Epithelial cell of prostate (primary cell): Measurements from ENCODE around the gene KRT4.

Source experiments
- DNase-seq: peaks from one replicate; pipeline ENCODE4 v3.0.0-alpha.2; 2011; ENCODE audit warnings: low read depth, low spot score
- H3K27ac ChIP-seq: fragments of 450-650 bp; 2 replicates; pipeline ENCODE4 v1.5.1; 2017; ENCODE audit warnings: mild to moderate bottlenecking

The KRT4 gene

DNA sequence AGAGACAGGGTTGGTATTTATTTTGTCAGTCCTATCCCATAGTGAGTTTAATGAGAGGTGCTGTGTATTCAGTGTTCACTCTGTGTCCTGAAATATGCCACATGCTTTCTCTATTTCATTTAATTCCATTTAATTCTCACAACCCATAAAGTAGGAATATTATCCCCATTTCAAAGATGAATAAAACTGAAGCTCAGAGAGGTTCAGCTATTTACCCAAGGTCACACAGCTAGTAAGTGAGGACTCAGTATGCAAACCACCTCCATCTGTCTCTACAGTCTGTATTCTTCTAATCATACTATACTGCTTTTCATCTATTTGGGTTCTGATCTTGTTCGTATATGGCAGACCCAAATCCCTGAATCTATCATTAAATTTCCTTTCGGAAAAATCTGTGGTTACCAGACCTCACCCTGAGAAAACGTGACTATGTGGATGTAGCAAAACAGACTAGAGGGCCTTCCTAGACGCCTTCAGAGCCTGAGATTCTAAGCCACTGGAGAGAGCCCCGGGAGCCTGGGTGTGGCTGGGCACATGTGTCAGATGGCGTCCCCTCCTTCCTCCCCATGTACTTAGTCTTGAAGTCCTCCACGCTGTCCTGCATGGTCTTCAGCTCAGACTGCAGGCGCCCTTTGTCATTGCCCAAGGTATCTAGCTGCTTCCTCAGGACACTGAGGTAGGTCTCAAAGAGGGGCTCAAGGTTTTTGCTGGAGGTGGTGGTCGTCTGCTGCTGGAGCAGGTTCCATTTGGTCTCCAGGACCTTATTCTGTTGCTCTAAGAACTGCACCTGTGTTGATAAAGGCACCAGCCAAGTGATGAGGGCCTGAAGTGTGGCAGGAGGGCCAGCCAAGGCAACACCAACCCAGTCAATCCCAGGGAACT lies 2.5 kb downstream of the KRT4 start:
- no peak for DNase-seq
- no peak overlapping the region for H3K27ac ChIP-seq

DNA sequence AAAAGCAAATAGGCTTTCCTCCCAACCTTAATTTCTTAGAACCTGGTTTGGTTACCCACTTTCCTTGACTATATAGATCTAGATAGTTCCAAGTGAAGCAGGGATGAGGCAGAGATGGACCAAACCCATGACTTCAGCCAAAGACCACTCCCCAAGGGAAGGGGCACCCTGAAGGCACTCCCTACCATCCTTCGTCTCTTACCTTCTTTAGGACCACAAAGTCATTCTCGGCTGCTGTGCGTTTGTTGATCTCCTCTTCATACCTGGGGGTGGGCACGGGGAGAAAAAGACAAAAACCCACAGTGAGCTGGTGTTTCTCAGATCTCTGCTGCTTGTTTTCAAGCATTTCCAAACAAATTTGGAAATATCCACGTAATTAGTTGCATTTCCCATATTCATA lies 3.4 kb downstream of the KRT4 start:
- no peak for DNase-seq
- H3K27ac ChIP-seq = no peak overlapping the region

DNA sequence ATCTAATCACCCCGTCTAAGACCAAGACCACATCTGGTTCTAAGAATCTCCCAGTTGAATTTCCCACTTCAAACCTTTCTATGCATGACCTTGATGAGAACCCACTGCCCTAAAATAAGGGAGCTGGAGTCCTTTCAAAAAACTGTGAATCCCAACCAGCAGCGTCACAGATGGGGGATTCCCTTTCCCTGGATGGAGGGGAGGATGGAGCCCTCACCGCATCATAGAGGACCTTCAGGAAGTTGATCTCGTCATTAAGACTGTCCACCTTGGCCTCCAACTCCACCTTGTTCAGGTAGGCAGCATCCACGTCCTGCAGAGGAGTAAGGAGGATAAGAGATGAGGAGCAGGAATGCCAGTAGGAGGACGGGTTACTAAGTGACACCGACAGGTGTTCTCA lies 4.8 kb downstream of the KRT4 start:
- H3K27ac ChIP-seq = no peak overlapping the region
- DNase-seq = no peak

DNA sequence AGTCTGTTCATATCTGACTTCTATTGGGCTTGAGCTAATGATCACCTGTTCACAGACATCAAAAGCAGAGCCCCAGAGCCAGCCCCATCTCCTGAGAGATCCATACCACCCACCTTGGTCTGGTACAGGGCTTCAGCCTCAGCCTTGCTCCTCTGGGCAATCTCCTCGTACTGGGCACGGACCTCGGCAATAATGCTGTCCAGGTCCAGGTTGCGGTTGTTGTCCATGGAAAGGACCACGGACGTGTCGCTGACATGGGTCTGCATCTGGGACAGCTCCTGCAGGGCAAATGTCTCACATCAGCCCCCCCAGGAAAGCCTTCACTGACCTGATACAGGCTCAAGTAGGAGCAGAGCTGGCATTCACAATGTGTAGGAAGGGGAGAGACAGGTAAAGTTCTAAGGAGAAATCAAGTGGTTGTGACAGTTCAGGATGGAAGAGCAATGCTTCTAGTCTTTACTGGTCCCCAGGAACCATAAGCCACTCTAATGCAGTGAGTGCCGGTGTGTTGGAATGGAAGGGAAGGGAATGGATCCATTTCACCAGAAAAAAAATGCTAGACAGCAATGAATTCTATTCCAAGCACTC lies 5.2 kb downstream of the KRT4 start:
- no peak overlapping the region for H3K27ac ChIP-seq
- no peak for DNase-seq

DNA sequence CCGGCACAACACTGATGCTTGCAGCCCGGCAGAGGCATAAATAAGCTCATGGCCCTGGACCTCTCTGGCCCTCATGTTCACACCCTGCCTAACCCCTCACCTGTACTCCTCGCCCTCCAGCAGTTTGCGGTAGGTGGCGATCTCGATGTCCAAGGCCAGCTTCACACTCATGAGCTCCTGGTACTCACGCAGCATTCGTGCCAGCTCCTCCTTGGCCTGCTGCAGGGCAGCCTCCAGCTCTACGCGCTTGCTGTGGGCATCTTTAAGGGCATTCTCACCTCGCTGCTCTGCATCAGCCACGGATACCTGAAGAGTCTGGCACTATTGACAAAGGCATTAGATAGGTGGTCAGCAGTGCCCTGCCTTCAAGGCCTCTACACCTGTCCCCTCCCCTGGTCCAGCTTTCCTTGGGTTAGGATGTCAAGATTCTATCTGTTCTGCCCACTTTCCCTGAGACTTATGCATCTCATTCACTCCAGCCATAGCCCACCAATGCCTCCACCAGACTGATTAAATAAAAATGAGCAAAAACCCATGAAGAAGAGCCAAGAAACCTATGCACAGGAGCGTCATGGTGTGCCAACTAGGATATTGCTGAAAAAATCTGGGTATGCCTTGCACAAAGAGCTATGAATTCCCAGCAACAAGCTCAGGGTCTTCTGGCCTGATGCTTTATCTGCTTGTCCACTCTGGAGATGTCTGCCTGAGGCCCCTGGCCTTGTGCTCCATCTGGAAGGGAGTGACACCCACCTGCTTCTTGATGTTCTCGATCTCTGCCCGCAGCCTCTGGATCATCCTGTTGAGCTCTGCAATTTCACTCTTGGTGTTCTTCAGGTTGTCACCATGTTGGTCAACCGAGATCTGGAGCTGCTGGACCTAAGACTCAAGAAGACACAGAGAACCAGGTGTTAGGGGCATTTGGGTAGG lies 6.1 kb downstream of the KRT4 start:
- DNase-seq = no peak
- no peak overlapping the region for H3K27ac ChIP-seq

DNA sequence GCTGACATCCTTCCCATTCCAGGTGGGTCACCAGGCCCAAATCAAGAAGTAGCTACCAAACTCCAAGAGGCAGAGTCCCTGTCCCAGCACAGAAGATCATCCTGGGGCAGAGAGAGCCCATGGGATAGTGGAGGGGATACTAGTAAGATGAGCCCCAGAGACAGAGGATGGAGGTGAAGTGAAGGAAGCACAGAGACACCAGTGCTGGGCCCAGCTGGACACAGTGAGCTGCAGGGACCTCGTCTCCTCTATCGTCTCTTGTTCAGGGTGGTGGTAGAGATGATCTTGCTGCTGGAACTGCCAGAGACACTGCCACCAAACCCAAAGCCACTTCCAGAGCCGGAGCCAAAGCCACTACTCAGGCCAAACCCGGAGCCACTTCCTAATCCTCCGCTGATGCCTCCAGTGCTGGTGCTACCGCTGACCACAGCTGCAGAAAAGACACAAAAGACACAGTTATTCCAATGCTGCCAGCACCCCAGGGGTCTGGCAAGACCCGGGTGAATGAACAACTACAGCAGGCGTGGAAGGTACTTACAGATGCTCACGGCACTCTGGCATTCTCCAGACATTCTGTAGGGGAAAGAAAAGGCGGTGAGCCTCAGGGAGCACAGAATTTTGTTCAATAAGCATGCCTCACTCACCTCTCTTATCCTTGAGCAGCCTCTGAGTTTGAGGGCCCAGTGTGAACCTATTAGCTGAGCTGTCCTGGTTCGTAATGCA lies 6.9 kb downstream of the KRT4 start:
- no peak for DNase-seq
- H3K27ac ChIP-seq = no peak overlapping the region

DNA sequence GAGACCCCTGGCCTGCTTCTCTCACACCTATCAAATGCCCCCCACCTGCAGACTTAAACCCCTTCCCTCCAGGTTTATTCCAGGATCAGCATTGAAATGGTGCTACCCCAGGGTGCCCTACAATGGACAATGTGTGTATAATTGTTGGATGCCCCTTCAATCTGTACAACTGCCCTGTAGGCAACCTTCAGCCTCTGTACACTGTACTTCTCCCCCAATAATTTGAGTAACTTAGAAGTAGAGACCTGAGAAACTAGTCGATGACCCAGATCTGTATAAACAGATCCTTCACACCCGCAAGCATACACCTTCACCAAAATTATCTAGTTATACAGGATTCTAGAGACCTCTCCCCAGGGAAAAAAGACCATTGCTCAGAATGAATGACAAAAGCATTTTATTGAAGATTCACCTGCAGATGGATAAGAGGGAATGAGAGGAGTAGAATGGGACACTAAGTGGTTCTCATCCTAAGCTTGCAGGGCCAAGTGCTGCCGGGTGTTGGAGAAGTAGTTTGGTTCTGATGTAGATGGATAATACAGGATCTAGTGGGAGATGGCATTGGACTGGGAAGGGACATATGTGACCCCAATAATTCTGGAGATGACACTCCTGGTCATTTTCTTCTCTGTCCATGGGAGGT lies 7.6 kb downstream of the KRT4 start:
- no peak for DNase-seq
- no peak overlapping the region for H3K27ac ChIP-seq

DNA sequence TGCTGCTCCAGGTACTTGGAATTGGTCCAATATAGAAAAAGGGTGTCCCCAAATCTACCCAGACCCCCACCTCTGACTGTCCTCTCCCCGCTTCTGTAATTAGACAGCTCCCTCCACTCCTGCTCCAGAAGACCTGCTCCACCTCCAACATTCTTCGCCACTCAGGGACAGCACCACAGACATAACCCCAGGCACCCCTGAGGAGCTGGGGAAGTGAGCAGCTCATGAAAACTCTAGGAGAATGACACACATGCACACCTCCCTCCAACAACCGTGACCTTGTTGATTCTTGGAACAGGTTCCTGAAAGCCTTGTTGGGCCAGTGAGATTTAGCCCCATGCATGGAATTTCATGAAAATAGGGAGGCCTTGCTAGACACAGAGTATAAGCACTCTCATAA lies 8.2 kb downstream of the KRT4 start:
- DNase-seq = no peak
- no peak overlapping the region for H3K27ac ChIP-seq

DNA sequence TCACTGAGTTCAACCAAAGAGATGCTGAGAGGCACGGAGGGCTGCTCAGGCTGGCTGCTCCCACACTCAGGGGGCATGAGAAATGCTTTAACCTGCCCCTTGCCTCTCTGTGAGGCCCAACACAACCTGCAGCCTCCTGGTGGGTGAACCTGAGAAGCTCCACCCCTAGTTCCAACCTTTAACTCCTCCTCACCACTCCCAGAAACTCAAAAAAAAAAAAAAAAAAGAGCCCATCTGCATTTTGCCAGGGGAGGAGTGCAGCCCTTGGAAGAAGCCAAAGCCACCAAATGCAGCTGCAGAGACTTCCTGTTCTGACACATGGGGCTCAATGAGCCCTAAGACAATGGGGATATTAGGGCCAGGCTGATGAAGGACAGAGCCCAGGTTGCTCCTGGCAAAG lies 8.9 kb downstream of the KRT4 start:
- H3K27ac ChIP-seq = no peak overlapping the region
- DNase-seq = no peak

DNA sequence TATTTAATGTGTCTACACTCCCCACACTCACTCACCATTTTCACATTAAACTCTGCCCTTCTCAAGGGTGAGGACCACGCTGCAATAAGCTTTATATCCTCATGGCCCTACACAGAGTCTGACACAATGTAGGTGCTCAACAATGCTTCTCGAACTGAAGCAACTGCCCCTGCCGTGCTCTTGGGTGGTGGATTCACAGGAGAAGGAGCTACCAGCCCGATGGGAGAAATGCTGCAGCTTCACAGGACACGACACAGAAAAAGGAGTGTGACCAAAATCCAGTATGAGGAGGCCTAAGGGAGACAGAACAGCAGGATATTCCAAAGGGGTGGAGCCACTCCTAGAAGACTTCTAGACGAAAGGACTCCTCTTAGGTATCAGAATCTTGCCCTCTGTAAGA lies 11.5 kb downstream of the KRT4 start:
- H3K27ac ChIP-seq = no peak overlapping the region
- DNase-seq = no peak

DNA sequence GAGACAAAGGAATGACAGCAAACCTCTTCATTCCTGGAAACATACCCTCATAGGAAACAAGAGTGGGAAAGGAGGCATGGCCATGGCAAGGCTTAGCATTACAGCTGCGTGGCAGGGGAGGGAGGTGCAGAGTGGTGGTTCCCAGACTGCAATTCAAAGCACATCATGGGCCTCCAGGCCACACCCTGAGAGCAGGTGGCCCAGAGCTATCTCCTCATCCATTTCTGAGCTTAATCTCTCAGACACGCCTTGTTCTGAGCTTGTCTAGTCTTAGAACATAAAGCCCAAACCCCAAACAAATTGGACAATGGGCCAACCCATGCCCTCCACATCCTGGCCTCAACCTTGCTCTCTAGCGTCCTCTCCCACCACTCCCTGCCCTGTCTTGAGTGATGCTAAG lies 12.1 kb downstream of the KRT4 start:
- DNase-seq = no peak
- no peak overlapping the region for H3K27ac ChIP-seq

DNA sequence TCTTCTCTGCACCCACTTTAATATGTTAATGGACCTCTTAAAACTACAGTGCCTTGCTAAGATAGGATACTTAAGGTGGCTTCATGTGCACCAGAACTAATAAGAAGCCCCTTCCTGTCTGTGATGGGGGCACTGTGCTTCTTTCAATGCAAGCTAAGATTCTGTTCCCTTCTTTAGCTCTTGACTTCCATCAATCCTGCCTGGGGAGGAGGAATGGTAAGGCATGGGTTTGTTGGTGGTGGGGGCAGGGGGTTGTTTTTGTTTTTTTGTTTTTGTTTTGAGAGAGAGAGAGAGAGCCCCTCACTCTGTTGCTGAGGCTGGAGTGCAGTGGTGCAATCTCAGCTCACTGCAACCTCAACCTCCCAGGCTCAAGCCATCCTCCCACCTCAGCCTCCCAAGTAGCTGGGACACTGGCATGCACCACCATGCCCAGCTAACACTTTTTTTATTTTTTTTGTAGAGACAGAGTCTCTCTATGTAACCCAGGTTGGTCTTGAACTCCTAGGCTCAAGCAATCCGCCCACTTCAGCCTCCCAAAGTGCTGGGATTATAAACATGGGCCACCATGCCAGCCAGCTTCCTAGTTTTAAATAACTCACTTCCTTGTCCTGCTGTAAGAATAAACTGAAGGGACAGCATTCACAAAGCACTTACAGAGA lies 13.5 kb downstream of the KRT4 start:
- DNase-seq = no peak
- H3K27ac ChIP-seq = peak overlapping the region; percentile 16

DNA sequence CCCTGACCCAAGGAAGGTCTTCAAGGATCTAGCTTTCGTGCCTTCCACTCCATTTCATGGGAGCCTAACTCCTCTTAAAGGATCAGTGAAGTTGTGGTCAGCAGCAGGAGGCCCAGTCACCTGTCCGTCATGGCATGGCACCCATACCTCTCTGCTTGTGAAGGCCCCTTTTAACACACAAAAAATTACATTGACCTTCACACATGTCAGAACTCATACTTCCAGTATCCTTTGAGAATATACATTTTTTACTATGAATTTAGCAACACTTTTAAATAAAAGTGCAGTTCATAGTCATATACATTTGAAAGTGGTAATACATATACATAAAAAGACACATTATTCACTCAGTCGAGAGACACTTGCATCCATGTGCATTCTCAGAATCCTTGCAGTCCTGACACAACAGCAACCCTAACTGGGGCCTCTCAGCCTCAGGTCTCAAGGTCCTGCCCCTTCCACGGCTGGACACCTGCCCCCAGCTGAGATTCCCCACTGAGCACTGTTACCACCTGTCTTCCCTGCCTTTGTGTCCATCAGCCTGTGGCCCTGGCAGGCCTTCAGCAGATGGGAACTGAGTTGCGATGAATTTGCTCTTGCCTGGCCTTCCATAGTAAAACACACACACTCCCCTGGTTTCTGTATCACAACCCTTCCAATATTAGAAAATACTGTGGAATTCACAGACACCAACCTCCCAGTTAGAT lies 14.3 kb downstream of the KRT4 start:
- H3K27ac ChIP-seq = peak overlapping the region; percentile 66
- DNase-seq = no peak

DNA sequence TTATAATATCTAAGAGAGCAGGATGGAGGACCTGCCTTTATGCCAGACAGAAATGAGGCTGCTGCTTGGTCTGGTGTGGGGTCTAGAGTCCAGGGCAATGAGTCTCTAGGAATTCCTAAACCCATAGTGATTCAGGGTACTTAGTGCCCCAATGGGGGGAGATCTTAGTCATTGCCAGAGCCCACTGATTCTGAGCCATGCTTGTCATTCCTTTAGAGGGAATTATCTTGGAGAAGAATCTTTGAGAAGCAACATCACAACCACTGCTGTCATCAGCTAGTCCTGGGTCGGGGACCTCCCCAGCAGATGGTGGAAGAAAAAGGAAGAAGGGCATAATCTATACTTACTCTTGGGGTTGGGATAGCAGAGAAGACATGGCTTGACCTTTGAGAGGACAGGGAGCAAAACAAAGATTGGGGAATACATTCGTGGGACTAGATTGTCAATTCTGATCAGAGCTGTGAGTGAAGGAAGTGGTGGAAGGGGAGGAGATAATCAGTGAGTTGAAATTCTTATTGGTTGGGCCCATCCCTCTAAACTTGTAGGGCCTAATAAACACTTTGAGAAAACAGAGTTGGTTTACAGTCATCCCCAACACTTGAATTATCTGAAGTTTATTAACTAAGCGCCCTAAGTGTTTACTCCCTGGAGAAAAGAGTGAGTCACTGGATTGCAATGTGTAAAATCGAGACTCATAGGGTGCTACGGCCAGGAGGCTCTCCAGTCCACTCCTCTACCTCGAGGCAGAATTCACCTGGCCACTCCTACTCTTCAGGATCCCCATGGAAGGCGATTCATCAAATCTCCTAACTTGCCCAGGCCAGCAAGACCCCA lies 15.0 kb downstream of the KRT4 start:
- peak; percentile 44 for DNase-seq
- peak overlapping the region; percentile 66 for H3K27ac ChIP-seq

DNA sequence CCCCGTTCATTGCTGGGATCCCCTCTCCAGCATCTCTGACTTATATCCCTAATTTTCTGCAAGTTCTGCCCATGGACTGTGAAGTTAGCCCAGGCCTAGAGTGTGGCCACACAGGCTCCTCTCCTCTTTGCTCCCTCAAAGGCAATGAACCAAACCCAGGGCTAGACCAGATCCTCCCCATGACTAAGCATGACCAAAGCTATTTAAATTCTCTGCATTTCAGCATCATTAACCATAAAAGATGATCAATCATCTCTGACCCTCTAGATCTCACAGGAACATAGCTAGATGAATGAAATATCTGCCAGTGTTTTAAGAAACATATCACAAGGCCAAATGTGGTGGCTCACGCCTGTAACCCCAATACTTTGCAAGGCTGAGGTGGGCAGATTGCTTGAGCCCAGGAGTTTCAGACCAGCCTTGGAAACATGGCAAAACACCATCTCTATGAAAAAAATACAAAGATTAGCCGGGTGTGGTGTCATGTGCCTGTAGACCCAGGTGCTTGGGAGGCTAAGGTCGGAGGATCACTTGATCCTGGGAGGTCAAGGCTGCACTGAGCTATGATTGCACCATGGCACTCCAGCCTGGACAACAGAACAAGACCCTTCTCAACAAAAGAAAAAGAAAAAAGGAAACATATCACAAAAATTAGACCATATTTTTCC lies 15.8 kb downstream of the KRT4 start:
- DNase-seq = no peak
- H3K27ac ChIP-seq = peak overlapping the region; percentile 66

DNA sequence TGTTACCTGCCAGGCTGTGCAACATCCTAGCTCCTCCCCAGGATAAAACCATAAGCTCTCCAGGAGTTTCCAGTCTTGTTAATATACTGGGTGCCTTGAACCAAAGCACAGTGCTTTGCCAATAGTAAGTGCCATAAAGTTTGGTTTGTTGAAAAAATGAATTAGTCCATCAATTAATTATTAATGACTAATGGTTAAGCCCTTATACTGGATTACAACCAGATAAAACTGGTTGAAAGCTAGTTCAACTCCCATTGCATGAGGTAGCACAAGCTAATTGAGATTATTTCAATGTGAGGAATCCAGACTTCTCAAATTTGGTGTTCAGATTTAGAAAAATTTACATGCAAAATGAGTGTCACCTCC lies 16.4 kb downstream of the KRT4 start:
- DNase-seq = no peak
- H3K27ac ChIP-seq = peak overlapping the region; percentile 66

DNA sequence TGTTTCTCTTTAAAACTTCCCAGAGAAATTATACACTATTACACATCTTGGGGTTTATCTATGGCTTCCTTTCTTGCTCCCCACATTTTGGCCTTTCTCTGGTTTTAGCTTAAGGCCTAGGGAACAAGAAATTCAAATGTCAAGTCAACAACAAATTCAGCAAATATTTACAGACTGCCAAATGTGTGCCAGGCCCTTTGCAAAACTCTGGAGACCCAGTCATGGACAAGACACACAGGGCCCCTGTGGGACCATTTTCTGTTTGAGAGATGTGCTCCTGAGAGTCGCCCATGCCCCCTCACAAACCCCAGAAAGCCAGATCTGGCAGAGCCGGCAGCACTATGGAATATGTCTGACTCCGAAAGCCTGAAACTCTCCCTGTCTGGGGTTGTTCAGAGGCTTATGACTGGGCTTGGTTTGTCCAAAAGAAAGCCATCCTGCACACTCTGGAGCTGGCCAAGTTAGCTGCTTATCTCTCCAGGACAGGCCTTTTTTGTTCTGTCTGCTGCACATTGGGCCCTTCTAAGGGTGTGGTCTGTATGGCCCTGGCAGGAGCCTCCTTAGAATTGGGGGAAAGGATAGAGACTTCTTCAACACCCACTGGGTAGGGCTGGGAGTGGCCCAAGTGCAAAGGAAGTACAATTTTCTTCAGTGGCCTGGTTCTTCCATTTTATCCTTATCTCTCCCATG lies 16.9 kb downstream of the KRT4 start:
- no peak for DNase-seq
- H3K27ac ChIP-seq = peak overlapping the region; percentile 66
